OCI-LY7 (cell line): Measurements from ENCODE around the gene NXPH1. TPM values are rescaled to one million over a fixed set of nuclear protein-coding genes. Genes with fewer than 3 reads are reported as not detected.

Experiments used
- BruUV-seq: library from RNA; stranded (reverse); fragments of 400-500 nt; replicated peaks from 2 replicates; lab custom pipeline; 2021; lab: Mats Ljungman, UMichigan
- CTCF ChIA-PET: fragments of 300-600 bp; sonication (Branson Sonifier 250); formaldehyde crosslinking; loops from one replicate; lab custom pipeline; 2022; ENCODE audit warnings: antibody characterized with exemption; ENCODE audit not compliant: unreplicated experiment; lab: Charles Lee
- POLR2A ChIA-PET: fragments of 300-600 bp; sonication (Branson Sonifier 250); formaldehyde crosslinking; loops from one replicate; lab custom pipeline; 2022; ENCODE audit warnings: antibody characterized with exemption; lab: Charles Lee
- DNase-seq: peaks from one replicate; pipeline ENCODE4 v3.0.0-alpha.2; 2015; ENCODE audit warnings: low spot score
- H2AFZ ChIP-seq: fragments of 200-600 bp; sonication (generic), shearing (Covaris generic); 2 replicates; pipeline ENCODE4 v1.6.1; 2014; ENCODE audit warnings: mild to moderate bottlenecking, antibody characterized with exemption, low read length, moderate library complexity
- H3K27ac ChIP-seq: fragments of 200-600 bp; sonication (generic); 2 replicates; pipeline ENCODE4 v1.5.1; 2014; ENCODE audit warnings: mixed run types, low read depth, mild to moderate bottlenecking, moderate library complexity, low read length, inconsistent platforms; ENCODE audit not compliant: poor library complexity, severe bottlenecking
- H3K36me3 ChIP-seq: fragments of 200-600 bp; sonication (generic); 2 replicates; pipeline ENCODE4 v1.6.1; 2014; ENCODE audit warnings: mild to moderate bottlenecking, antibody characterized with exemption, low read length, moderate library complexity, mixed read lengths; ENCODE audit not compliant: insufficient read depth
- H3K4me1 ChIP-seq: fragments of 200-600 bp; sonication (generic); 2 replicates; pipeline ENCODE4 v1.5.1; 2014; ENCODE audit warnings: mild to moderate bottlenecking, low read length; ENCODE audit not compliant: insufficient read depth, poor library complexity, severe bottlenecking
- H3K4me2 ChIP-seq: fragments of 200-600 bp; sonication (generic); 2 replicates; pipeline ENCODE4 v1.6.1; 2014; ENCODE audit warnings: mild to moderate bottlenecking, low read length
- H3K4me3 ChIP-seq: fragments of 200-600 bp; sonication (generic); 2 replicates; pipeline ENCODE4 v1.5.1; 2014; ENCODE audit warnings: mild to moderate bottlenecking, low read depth, low read length; ENCODE audit not compliant: poor library complexity, severe bottlenecking
- H3K79me2 ChIP-seq: fragments of 200-600 bp; sonication (generic); 2 replicates; pipeline ENCODE4 v1.6.1; 2016; ENCODE audit warnings: low read depth, mild to moderate bottlenecking, low read length, moderate library complexity, mixed read lengths; ENCODE audit not compliant: insufficient read depth
- H3K9me2 ChIP-seq: fragments of 200-600 bp; sonication (generic); 2 replicates; pipeline ENCODE4 v1.6.1; 2016; ENCODE audit warnings: mild to moderate bottlenecking, low read length, mixed read lengths; ENCODE audit not compliant: insufficient read depth
- H3K9me3 ChIP-seq: fragments of 200-600 bp; sonication (generic); 2 replicates; pipeline ENCODE4 v1.6.1; 2014; ENCODE audit warnings: mild to moderate bottlenecking, mixed run types, low read length, mixed read lengths
- H4K20me1 ChIP-seq: fragments of 200-600 bp; sonication (generic); 2 replicates; pipeline ENCODE4 v1.6.1; 2014; ENCODE audit warnings: mild to moderate bottlenecking, antibody characterized with exemption, low read length, moderate library complexity, mixed read lengths; ENCODE audit not compliant: insufficient read depth
- CTCF ChIP-seq: fragments of 200-600 bp; sonication (generic); conservative IDR thresholded peaks from 2 replicates; pipeline ENCODE4 v1.5.1; 2014; ENCODE audit warnings: mild to moderate bottlenecking, antibody characterized with exemption, low read length, moderate library complexity, mixed read lengths
- EZH2phosphoT487 ChIP-seq: fragments of 200-600 bp; sonication (generic); IDR thresholded peaks from 2 replicates; pipeline ENCODE4 v1.6.1; 2018; ENCODE audit warnings: low read depth, borderline replicate concordance, mild to moderate bottlenecking, mixed run types, antibody characterized with exemption, low read length, moderate library complexity, mixed read lengths
- intact Hi-C: fragments of 100-400 bp; cut with micrococcal nuclease; formaldehyde crosslinking; loops from one replicate; pipeline ENCODE4 v1.10.0; 2022; ENCODE audit not compliant: unreplicated experiment
- total RNA-seq, 2 experiments: library from RNA; depleted of rRNA in 1 of 2; stranded (reverse); fragments of >200 nt in 1 of 2; shearing (Covaris generic) in 1 of 2; gene quantifications; 2 replicates each; pipeline ENCODE4 v1.2.3, GENCODE V29; 2014 to 2022

The NXPH1 gene
- total RNA-seq, 2 experiments from 2014 or later, result not detected

- Histone ChIP-seq H3K9me2 (no peaks in the 10 kb centered on the region), H3K9me3 (no peaks in the 10 kb centered on the region), H3K4me2 (no peak overlapping the region), H3K4me3 (no peak overlapping the region), H3K79me2 (no peaks in the 10 kb centered on the region), H3K36me3 (no peaks in the 10 kb centered on the region), H2AFZ (no peak overlapping the region), H3K4me1 (no peaks in the 10 kb centered on the region), H4K20me1 (no peaks in the 10 kb centered on the region), H3K27ac (no peak overlapping the region)
- intact Hi-C loops, result no loop called here
- no peak for DNase-seq
- ChIA-PET POLR2A (no interaction called here), CTCF (no interaction called here)
- BruUV-seq, result no TSS peak
- no peak for TF ChIP-seq EZH2phosphoT487
- no peak for TF ChIP-seq CTCF
These were observed 206.3 kb downstream of the NXPH1 start for GRCh38 chr7:8639668-8640067.

- Histone ChIP-seq H4K20me1 (no peaks in the 10 kb centered on the region), H3K9me3 (no peaks in the 10 kb centered on the region), H3K4me3 (no peak overlapping the region), H3K4me2 (no peak overlapping the region), H3K9me2 (no peaks in the 10 kb centered on the region), H3K79me2 (no peaks in the 10 kb centered on the region), H3K4me1 (no peaks in the 10 kb centered on the region), H3K27ac (no peak overlapping the region), H3K36me3 (no peaks in the 10 kb centered on the region), H2AFZ (no peak overlapping the region)
- no peak for DNase-seq
- intact Hi-C loops, result no loop called here
- POLR2A ChIA-PET, result interaction anchor here (0.9 kb wide), 1 partner anchor 12 kb away, joined by 3 read pairs; no protein-coding TSS in a partner anchor
- no TSS peak for BruUV-seq
- TF ChIP-seq CTCF, result no peak
- TF ChIP-seq EZH2phosphoT487, result no peak
- CTCF ChIA-PET, result no interaction called here
These were observed 207.3 kb downstream of the NXPH1 start for GRCh38 chr7:8640671-8641070.

- intact Hi-C loops, result no loop called here
- Histone ChIP-seq H3K4me1 (no peaks in the 10 kb centered on the region), H3K4me3 (no peak overlapping the region), H2AFZ (no peak overlapping the region), H3K4me2 (no peak overlapping the region), H3K9me2 (no peaks in the 10 kb centered on the region), H3K27ac (no peak overlapping the region), H3K79me2 (no peaks in the 10 kb centered on the region), H3K36me3 (no peaks in the 10 kb centered on the region), H4K20me1 (no peaks in the 10 kb centered on the region), H3K9me3 (no peaks in the 10 kb centered on the region)
- ChIA-PET POLR2A (no interaction called here), CTCF (no interaction called here)
- no peak for TF ChIP-seq EZH2phosphoT487
- TF ChIP-seq CTCF, result no peak
- no peak for DNase-seq
- no TSS peak for BruUV-seq
These were observed 235.5 kb downstream of the NXPH1 start for GRCh38 chr7:8668627-8669500.
